ENCODE results near the gene CPSF7. TPM values are rescaled to one million over a fixed set of nuclear protein-coding genes. Genes with fewer than 3 reads are reported as not detected.

Gene CPSF7
- polyA plus RNA-seq, 3 donors, result 12.5 to 67.5 (median 20.1) TPM

DNA sequence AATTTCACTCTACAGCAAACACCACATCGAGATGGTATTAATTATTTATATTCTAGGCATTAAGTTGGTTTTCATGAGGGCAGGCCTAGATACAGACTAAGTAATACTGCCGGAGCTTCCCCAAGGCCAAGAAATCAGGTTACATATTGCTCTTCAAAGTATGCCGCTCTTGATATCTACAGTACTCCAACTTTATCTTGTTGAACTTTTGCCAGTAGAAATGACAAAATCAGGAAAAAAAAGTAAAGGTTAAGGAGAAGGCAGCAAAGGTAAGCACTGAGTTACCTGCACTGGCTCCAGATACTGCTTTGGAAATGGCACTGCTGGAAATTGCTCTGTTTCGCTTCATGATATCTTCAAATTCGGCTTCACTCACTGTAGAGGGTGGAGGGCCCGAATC lies 14.4 kb downstream of the CPSF7 start:
- Mint-ChIP-seq H3K4me1 (peaks cover 21% of the 10 kb centered on the region), H3K27me3 (ENCODE audit: low read depth in 3 of 3) (no peaks in the 10 kb centered on the region), H3K9me3 (no peaks in the 10 kb centered on the region), H3K36me3 (peaks cover 87 to 91% of the 10 kb centered on the region in 2 donors), H3K4me3 (no peak overlapping the region), H3K27ac (peak overlapping the region in 6 of 7 donors; percentile 67 to 97 (median 96))
- H3K4me1 ChIP-seq (ENCODE audit: control insufficient read depth in 1 of 2, insufficient read depth in 2 of 2, low read length in 2 of 2), result peaks cover 20 to 21% of the 10 kb centered on the region in 2 donors
- H3K36me3 ChIP-seq (replicated peaks in 1 of 2; ENCODE audit: control insufficient read depth in 1 of 2, insufficient read depth in 2 of 2, low read length in 2 of 2), result peaks cover 83 to 91% of the 10 kb centered on the region in 2 donors
- no peaks in the 10 kb centered on the region for H3K27me3 ChIP-seq (ENCODE audit: control insufficient read depth in 2 of 2, insufficient read depth in 2 of 2, low read length in 2 of 2)
- 100% methylated on average over 2 of the region's 6 CpGs for whole genome bisulfite sequencing (ENCODE audit: insufficient coverage)
- intact Hi-C loops (cut with micrococcal nuclease), result no loop called here
- H3K79me2 ChIP-seq (ENCODE audit: insufficient read depth, low read length), result peaks cover 24% of the 10 kb centered on the region
- H3K9me3 ChIP-seq (replicated peaks in 1 of 2; ENCODE audit: control insufficient read depth in 1 of 2, insufficient read depth in 1 of 2, low read length in 2 of 2), result no peaks in the 10 kb centered on the region
- DNase-seq, result no peak
- TF ChIP-seq CTCF (IDR thresholded peaks at IDR 0.05), result no peak
- no peak overlapping the region for H3K4me2 ChIP-seq (replicated peaks; ENCODE audit: extremely low read depth, low read length, poor library complexity, severe bottlenecking)
- H2AFZ ChIP-seq (ENCODE audit: insufficient read depth, low read depth, low read length, poor library complexity, severe bottlenecking), result no peak overlapping the region
- H4K20me1 ChIP-seq (ENCODE audit: insufficient read depth, low read length), result peaks cover 31% of the 10 kb centered on the region
- H3K27ac ChIP-seq (ENCODE audit: low read depth in 1 of 2, low read length in 2 of 2), result peak overlapping the region in 1 of 2 donors; percentile 93
- H3K4me3 ChIP-seq (replicated peaks in 1 of 3; ENCODE audit: low read depth in 2 of 3, low read length in 3 of 3), result no peak overlapping the region
- H3K9ac ChIP-seq (ENCODE audit: insufficient read depth, low read length, poor library complexity, severe bottlenecking), result no peak overlapping the region

GRCh38 chr11:61414547-61414946 lies 15.2 kb downstream of the CPSF7 start:
- Mint-ChIP-seq H3K4me1 (peaks cover 21% of the 10 kb centered on the region), H3K36me3 (peaks cover 84 to 91% of the 10 kb centered on the region in 2 donors), H3K9me3 (no peaks in the 10 kb centered on the region), H3K27ac (peak overlapping the region; percentile 67 to 97 (median 87)), H3K27me3 (ENCODE audit: low read depth in 3 of 3) (no peaks in the 10 kb centered on the region), H3K4me3 (no peak overlapping the region)
- H3K4me2 ChIP-seq (replicated peaks; ENCODE audit: extremely low read depth, low read length, poor library complexity, severe bottlenecking), result no peak overlapping the region
- peaks cover 20 to 21% of the 10 kb centered on the region in 2 donors for H3K4me1 ChIP-seq (ENCODE audit: control insufficient read depth in 1 of 2, insufficient read depth in 2 of 2, low read length in 2 of 2)
- no peak overlapping the region for H3K9ac ChIP-seq (ENCODE audit: insufficient read depth, low read length, poor library complexity, severe bottlenecking)
- no peak for TF ChIP-seq CTCF (IDR thresholded peaks at IDR 0.05)
- peaks cover 23% of the 10 kb centered on the region for H4K20me1 ChIP-seq (ENCODE audit: insufficient read depth, low read length)
- no peak for DNase-seq
- peaks cover 16% of the 10 kb centered on the region for H3K79me2 ChIP-seq (ENCODE audit: insufficient read depth, low read length)
- intact Hi-C loops (cut with micrococcal nuclease), result no loop called here
- H3K9me3 ChIP-seq (replicated peaks in 1 of 2; ENCODE audit: control insufficient read depth in 1 of 2, insufficient read depth in 1 of 2, low read length in 2 of 2), result no peaks in the 10 kb centered on the region
- peak overlapping the region in 1 of 2 donors; percentile 93 for H3K27ac ChIP-seq (ENCODE audit: low read depth in 1 of 2, low read length in 2 of 2)
- H3K4me3 ChIP-seq (replicated peaks in 1 of 3; ENCODE audit: low read depth in 2 of 3, low read length in 3 of 3), result no peak overlapping the region
- H3K27me3 ChIP-seq (ENCODE audit: control insufficient read depth in 2 of 2, insufficient read depth in 2 of 2, low read length in 2 of 2), result no peaks in the 10 kb centered on the region
- H2AFZ ChIP-seq (ENCODE audit: insufficient read depth, low read depth, low read length, poor library complexity, severe bottlenecking), result no peak overlapping the region
- no CpG with 5 or more reads among the region's 2 CpGs for WGBS (ENCODE audit: insufficient coverage)
- H3K36me3 ChIP-seq (replicated peaks in 1 of 2; ENCODE audit: control insufficient read depth in 1 of 2, insufficient read depth in 2 of 2, low read length in 2 of 2), result peaks cover 83 to 91% of the 10 kb centered on the region in 2 donors

Data from CD14-positive monocyte (primary cell).